Epithelial cell of proximal tubule (primary cell): ENCODE data around the gene CCDC127. TPM values are rescaled to one million over a fixed set of nuclear protein-coding genes. Genes with fewer than 3 reads are reported as not detected.

Source experiments
- DNase-seq: peaks from one replicate; pipeline ENCODE4 v3.0.0-alpha.2; 2011; ENCODE audit warnings: low read depth
- H3K4me3 ChIP-seq: 2 replicates; pipeline ENCODE4 v1.5.1; 2011; ENCODE audit warnings: low read depth, mild to moderate bottlenecking, low read length
- CTCF ChIP-seq: conservative IDR thresholded peaks from 2 replicates; pipeline ENCODE4 v1.5.1; 2012; ENCODE audit warnings: low read depth, mild to moderate bottlenecking, low read length
- total RNA-seq: library from RNA; depleted of rRNA; stranded (reverse); fragments of >200 nt; gene quantifications from 2 replicates; pipeline ENCODE4 v1.2.3, GENCODE V29; 2015

Gene CCDC127
- total RNA-seq, 1 donor from 2014 or later: 4.5 TPM

- no peak for DNase-seq
- TF ChIP-seq CTCF: no peak
Measured at GRCh38 chr5:181566-181965, 36.4 kb downstream of the CCDC127 start.

GRCh38 chr5:181160-181559 lies 36.8 kb downstream of the CCDC127 start:
- no peak overlapping the region for H3K4me3 ChIP-seq
- no peak for DNase-seq
- TF ChIP-seq CTCF: no peak

More at GRCh38 chr5:181566-181965, 36.4 kb downstream of the CCDC127 start:
- H3K4me3 ChIP-seq: no peak overlapping the region

- H3K4me3 ChIP-seq: no peak overlapping the region
- TF ChIP-seq CTCF: no peak
- no peak for DNase-seq
Measured at GRCh38 chr5:180286-180918, 37.6 kb downstream of the CCDC127 start.

GRCh38 chr5:179401-179800 lies 38.6 kb downstream of the CCDC127 start:
- TF ChIP-seq CTCF: no peak
- DNase-seq: no peak
- no peak overlapping the region for H3K4me3 ChIP-seq

- TF ChIP-seq CTCF: no peak
- DNase-seq: no peak
Measured at GRCh38 chr5:178110-178509, 39.8 kb downstream of the CCDC127 start.

GRCh38 chr5:176296-176823 lies 41.6 kb downstream of the CCDC127 start:
- no peak for TF ChIP-seq CTCF
- no peak overlapping the region for H3K4me3 ChIP-seq
- DNase-seq: no peak

More at GRCh38 chr5:178110-178509, 39.8 kb downstream of the CCDC127 start:
- no peak overlapping the region for H3K4me3 ChIP-seq

- no peak overlapping the region for H3K4me3 ChIP-seq
- no peak for TF ChIP-seq CTCF
- no peak for DNase-seq
Measured at GRCh38 chr5:174876-175465, 43.0 kb downstream of the CCDC127 start.
